Measurements from ENCODE around the gene SLFN11. TPM values are rescaled to one million over a fixed set of nuclear protein-coding genes. Genes with fewer than 3 reads are reported as not detected.

Gene SLFN11
- total RNA-seq, 2 experiments from 2014 or later: not detected

- no peak overlapping the region for H3K27ac ChIP-seq (ENCODE audit: low read depth, low read length, poor library complexity, severe bottlenecking)
- H3K4me3 ChIP-seq (ENCODE audit: low read depth, low read length, poor library complexity, severe bottlenecking): no peak overlapping the region
- CTCF ChIA-PET (ENCODE audit: unreplicated experiment): no interaction called here
- TF ChIP-seq CTCF (conservative IDR thresholded peaks at IDR 0.05; ENCODE audit: low read length): no peak
- TF ChIP-seq EZH2phosphoT487 (IDR thresholded peaks at IDR 0.05; ENCODE audit: borderline replicate concordance, low read depth, low read length): no peak
- no peaks in the 10 kb centered on the region for H3K9me2 ChIP-seq (ENCODE audit: insufficient read depth, low read length)
- H3K4me1 ChIP-seq (ENCODE audit: insufficient read depth, low read length, poor library complexity, severe bottlenecking): no peaks in the 10 kb centered on the region
- no peak overlapping the region for H2AFZ ChIP-seq (ENCODE audit: low read length)
- no peaks in the 10 kb centered on the region for H3K79me2 ChIP-seq (ENCODE audit: insufficient read depth, low read depth, low read length)
- no TSS peak for BruUV-seq (replicated peaks)
- no peaks in the 10 kb centered on the region for H3K9me3 ChIP-seq (ENCODE audit: low read length)
- intact Hi-C loops (cut with micrococcal nuclease; ENCODE audit: unreplicated experiment): no loop called here
- H3K4me2 ChIP-seq (ENCODE audit: low read length): no peak overlapping the region
- no peak for DNase-seq (ENCODE audit: low spot score)
- no peaks in the 10 kb centered on the region for H4K20me1 ChIP-seq (ENCODE audit: insufficient read depth, low read length)
- POLR2A ChIA-PET: no interaction called here
- H3K36me3 ChIP-seq (ENCODE audit: insufficient read depth, low read length): no peaks in the 10 kb centered on the region
Measured at GRCh38 chr17:35414247-35414646, 40.8 kb upstream of the SLFN11 start.

- H3K4me3 ChIP-seq (ENCODE audit: low read depth, low read length, poor library complexity, severe bottlenecking): no peak overlapping the region
- H3K36me3 ChIP-seq (ENCODE audit: insufficient read depth, low read length): no peaks in the 10 kb centered on the region
- H3K27ac ChIP-seq (ENCODE audit: low read depth, low read length, poor library complexity, severe bottlenecking): no peak overlapping the region
- no peaks in the 10 kb centered on the region for H3K9me2 ChIP-seq (ENCODE audit: insufficient read depth, low read length)
- CTCF ChIA-PET (ENCODE audit: unreplicated experiment): no interaction called here
- TF ChIP-seq EZH2phosphoT487 (IDR thresholded peaks at IDR 0.05; ENCODE audit: borderline replicate concordance, low read depth, low read length) (no peak), CTCF (conservative IDR thresholded peaks at IDR 0.05; ENCODE audit: low read length) (no peak)
- H2AFZ ChIP-seq (ENCODE audit: low read length): no peak overlapping the region
- no peak overlapping the region for H3K4me2 ChIP-seq (ENCODE audit: low read length)
- H3K4me1 ChIP-seq (ENCODE audit: insufficient read depth, low read length, poor library complexity, severe bottlenecking): no peaks in the 10 kb centered on the region
- BruUV-seq (replicated peaks): no TSS peak
- POLR2A ChIA-PET: no interaction called here
- no peaks in the 10 kb centered on the region for H3K9me3 ChIP-seq (ENCODE audit: low read length)
- no peaks in the 10 kb centered on the region for H3K79me2 ChIP-seq (ENCODE audit: insufficient read depth, low read depth, low read length)
- no peaks in the 10 kb centered on the region for H4K20me1 ChIP-seq (ENCODE audit: insufficient read depth, low read length)
- intact Hi-C loops (cut with micrococcal nuclease; ENCODE audit: unreplicated experiment): no loop called here
- DNase-seq (ENCODE audit: low spot score): no peak
Measured at GRCh38 chr17:35407531-35407930, 34.1 kb upstream of the SLFN11 start.

GRCh38 chr17:35406568-35406967 lies 33.1 kb upstream of the SLFN11 start:
- intact Hi-C loops (cut with micrococcal nuclease; ENCODE audit: unreplicated experiment): no loop called here
- Histone ChIP-seq H3K4me1 (ENCODE audit: insufficient read depth, low read length, poor library complexity, severe bottlenecking) (no peaks in the 10 kb centered on the region), H3K4me3 (ENCODE audit: low read depth, low read length, poor library complexity, severe bottlenecking) (no peak overlapping the region), H4K20me1 (ENCODE audit: insufficient read depth, low read length) (no peaks in the 10 kb centered on the region), H3K9me2 (ENCODE audit: insufficient read depth, low read length) (no peaks in the 10 kb centered on the region), H3K4me2 (ENCODE audit: low read length) (no peak overlapping the region), H3K9me3 (ENCODE audit: low read length) (no peaks in the 10 kb centered on the region), H3K36me3 (ENCODE audit: insufficient read depth, low read length) (no peaks in the 10 kb centered on the region), H2AFZ (ENCODE audit: low read length) (no peak overlapping the region), H3K79me2 (ENCODE audit: insufficient read depth, low read depth, low read length) (no peaks in the 10 kb centered on the region), H3K27ac (ENCODE audit: low read depth, low read length, poor library complexity, severe bottlenecking) (no peak overlapping the region)
- TF ChIP-seq CTCF (conservative IDR thresholded peaks at IDR 0.05; ENCODE audit: low read length): no peak
- no peak for TF ChIP-seq EZH2phosphoT487 (IDR thresholded peaks at IDR 0.05; ENCODE audit: borderline replicate concordance, low read depth, low read length)
- no peak for DNase-seq (ENCODE audit: low spot score)
- POLR2A ChIA-PET: no interaction called here
- BruUV-seq (replicated peaks): no TSS peak
- CTCF ChIA-PET (ENCODE audit: unreplicated experiment): no interaction called here
